ENCODE measurements around the gene TEX264. TPM values are rescaled to one million over a fixed set of nuclear protein-coding genes. Genes with fewer than 3 reads are reported as not detected.
A peak's percentile ranks its signal among the peaks of the same experiment; 100 is the strongest.

Gene TEX264
- total RNA-seq, 4 donors from 2014 or later: 48.0 to 73.8 (median 65.4) TPM

DNA sequence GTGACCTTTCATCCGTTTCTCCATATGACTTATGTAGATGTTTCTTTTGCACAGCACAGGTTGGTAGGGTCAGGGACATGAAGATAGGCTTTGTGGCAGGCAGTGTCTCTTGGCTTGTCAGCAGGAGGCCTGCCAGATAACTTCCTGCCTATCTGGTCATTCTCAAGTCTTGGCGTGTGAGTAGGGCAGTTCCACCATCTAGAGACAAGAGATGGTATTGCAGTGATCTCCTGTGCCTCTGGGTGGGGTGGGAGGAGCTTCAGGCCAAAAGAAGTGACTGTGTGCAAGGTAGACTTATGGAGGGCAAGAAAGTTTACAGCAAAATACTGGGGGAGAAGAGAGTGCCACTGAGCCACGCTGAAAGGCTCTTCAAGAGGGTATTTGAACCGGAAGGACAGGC lies 11.0 kb downstream of the TEX264 start:
- peaks cover 51 to 75% (median 69%) of the 10 kb centered on the region in 4 donors for H3K4me1 ChIP-seq
- peaks cover 0 to 92% (median 49%) of the 10 kb centered on the region in 4 donors for H3K36me3 ChIP-seq
- DNase-seq (ENCODE audit: extremely low spot score): peak; percentile 93
- 13% methylated on average over 4 of the region's 4 CpGs for WGBS
- H3K27me3 ChIP-seq: no peaks in the 10 kb centered on the region
- no peaks in the 10 kb centered on the region for H3K9me3 ChIP-seq
- intact Hi-C loops (cut with DNase I): no loop called here
- H3K4me3 ChIP-seq: no peak overlapping the region
- no peak overlapping the region for H3K27ac ChIP-seq (replicated peaks in 1 of 4)
- no peak for TF ChIP-seq EP300 (IDR thresholded peaks at IDR 0.05)
- TF ChIP-seq, protein P1, sequence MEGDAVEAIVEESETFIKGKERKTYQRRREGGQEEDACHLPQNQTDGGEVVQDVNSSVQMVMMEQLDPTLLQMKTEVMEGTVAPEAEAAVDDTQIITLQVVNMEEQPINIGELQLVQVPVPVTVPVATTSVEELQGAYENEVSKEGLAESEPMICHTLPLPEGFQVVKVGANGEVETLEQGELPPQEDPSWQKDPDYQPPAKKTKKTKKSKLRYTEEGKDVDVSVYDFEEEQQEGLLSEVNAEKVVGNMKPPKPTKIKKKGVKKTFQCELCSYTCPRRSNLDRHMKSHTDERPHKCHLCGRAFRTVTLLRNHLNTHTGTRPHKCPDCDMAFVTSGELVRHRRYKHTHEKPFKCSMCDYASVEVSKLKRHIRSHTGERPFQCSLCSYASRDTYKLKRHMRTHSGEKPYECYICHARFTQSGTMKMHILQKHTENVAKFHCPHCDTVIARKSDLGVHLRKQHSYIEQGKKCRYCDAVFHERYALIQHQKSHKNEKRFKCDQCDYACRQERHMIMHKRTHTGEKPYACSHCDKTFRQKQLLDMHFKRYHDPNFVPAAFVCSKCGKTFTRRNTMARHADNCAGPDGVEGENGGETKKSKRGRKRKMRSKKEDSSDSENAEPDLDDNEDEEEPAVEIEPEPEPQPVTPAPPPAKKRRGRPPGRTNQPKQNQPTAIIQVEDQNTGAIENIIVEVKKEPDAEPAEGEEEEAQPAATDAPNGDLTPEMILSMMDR (IDR thresholded peaks at IDR 0.05): peak; percentile 71 to 84 (median 83)
- TF ChIP-seq POLR2AphosphoS5 (IDR thresholded peaks at IDR 0.05): peak; percentile 57 to 67
- TF ChIP-seq POLR2A (IDR thresholded peaks at IDR 0.05; ENCODE audit: low read depth): no peak

DNA sequence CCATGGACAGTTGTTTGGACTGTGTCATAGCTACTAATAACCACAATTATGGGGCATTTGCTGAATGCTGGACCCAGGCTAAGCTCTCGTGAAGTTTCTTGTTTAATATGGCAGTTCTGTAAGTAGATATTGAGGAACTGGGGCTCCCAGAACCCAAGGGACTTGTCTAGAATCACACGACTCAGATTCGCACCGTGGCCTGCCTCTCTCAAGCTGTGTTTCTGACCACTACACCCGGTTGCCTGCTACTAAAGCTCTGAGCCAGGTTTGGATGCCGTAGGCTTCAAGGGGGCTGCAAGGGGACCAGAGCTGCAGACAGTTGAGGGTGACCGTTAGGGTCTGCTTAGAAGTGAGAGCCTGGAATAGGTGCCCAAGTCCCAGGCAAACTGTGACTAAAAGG lies 11.5 kb downstream of the TEX264 start:
- intact Hi-C loops (cut with DNase I): no loop called here
- peaks cover 55 to 76% (median 71%) of the 10 kb centered on the region in 4 donors for H3K4me1 ChIP-seq
- no peak for DNase-seq (ENCODE audit: extremely low spot score)
- H3K27ac ChIP-seq (replicated peaks in 1 of 4): no peak overlapping the region
- no peak for TF ChIP-seq POLR2A (IDR thresholded peaks at IDR 0.05; ENCODE audit: low read depth)
- TF ChIP-seq, protein P1 (IDR thresholded peaks at IDR 0.05): no peak
- TF ChIP-seq POLR2AphosphoS5 (IDR thresholded peaks at IDR 0.05): no peak
- no peak for TF ChIP-seq EP300 (IDR thresholded peaks at IDR 0.05)
- 79% methylated on average over 5 of the region's 7 CpGs for WGBS
- no peaks in the 10 kb centered on the region for H3K27me3 ChIP-seq
- H3K9me3 ChIP-seq: no peaks in the 10 kb centered on the region
- peaks cover 0 to 92% (median 50%) of the 10 kb centered on the region in 4 donors for H3K36me3 ChIP-seq
- H3K4me3 ChIP-seq: no peak overlapping the region

DNA sequence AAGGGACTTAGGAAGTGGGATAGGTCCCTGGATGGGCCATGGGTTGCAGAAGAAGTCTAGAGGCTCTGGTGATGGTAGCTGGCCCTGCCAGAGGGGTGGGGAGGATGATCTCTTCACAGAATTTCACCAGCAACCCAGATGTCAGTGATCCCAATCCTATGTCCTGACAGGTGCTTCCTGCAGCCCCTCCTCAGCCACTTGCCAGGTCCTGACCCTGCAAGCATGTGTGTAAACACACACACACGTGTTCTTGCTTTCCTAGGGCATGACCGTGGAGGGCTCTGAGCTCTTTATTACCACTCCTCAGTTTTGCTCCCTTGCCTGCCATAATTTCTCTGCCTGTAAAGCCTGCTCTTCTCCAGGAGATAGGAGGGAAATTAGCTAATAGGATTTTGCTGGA lies 12.5 kb downstream of the TEX264 start:
- Histone ChIP-seq H3K4me1 (peaks cover 61 to 85% (median 64%) of the 10 kb centered on the region in 4 donors), H3K36me3 (peaks cover 0 to 92% (median 46%) of the 10 kb centered on the region in 4 donors), H3K27ac (replicated peaks in 1 of 4) (peak overlapping the region in 1 of 4 donors; percentile 59), H3K27me3 (no peaks in the 10 kb centered on the region), H3K9me3 (no peaks in the 10 kb centered on the region), H3K4me3 (no peak overlapping the region)
- DNase-seq (ENCODE audit: extremely low spot score): no peak
- WGBS: 61% methylated on average over 2 of the region's 2 CpGs
- intact Hi-C loops (cut with DNase I): no loop called here
- TF ChIP-seq, protein P1 (IDR thresholded peaks at IDR 0.05): no peak
- TF ChIP-seq POLR2A (IDR thresholded peaks at IDR 0.05; ENCODE audit: low read depth) (no peak), POLR2AphosphoS5 (IDR thresholded peaks at IDR 0.05) (no peak), EP300 (IDR thresholded peaks at IDR 0.05) (no peak)

DNA sequence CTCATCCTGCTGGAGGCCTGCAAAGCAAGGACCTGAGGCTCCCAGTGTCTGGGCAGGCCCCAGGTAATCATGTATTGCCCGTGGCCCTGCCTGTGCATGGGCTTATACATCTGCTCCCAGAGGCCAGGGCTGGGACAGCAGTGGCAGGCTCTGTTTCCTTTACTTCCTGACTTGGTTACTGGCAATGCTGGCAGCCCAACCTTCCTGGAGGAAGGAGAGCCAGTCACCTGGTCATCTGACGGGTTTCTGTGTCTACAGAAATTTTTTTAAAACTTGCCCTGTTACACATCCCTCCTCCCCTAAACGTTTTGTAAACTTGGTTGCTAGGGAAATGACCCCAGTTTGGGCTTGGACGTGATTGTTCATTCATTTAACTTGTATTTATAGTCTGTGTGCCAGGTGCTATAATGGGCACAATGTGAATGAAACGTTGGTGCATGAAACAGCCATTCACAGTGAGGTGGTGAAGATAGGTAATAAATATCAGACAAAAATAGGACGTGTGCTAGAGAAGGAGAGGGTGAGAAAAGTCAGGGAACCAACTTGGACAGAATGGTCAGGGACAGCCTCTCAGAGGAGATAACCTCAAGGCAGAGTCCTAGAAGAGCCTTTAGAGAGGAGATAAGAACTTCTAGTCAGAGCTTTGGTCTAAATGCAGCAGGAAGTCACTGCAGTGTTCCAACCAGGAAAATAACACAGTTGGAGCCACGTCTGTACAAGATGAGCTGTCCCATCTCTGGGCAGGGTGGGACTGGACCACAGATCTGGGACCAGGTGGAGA lies 14.1 kb downstream of the TEX264 start:
- H3K4me3 ChIP-seq: no peak overlapping the region
- H3K27me3 ChIP-seq: no peaks in the 10 kb centered on the region
- H3K36me3 ChIP-seq: peaks cover 2 to 92% (median 44%) of the 10 kb centered on the region in 4 donors
- H3K4me1 ChIP-seq: peaks cover 59 to 87% (median 64%) of the 10 kb centered on the region in 4 donors
- TF ChIP-seq POLR2AphosphoS5 (IDR thresholded peaks at IDR 0.05): peak; percentile 33 to 54
- TF ChIP-seq EP300 (IDR thresholded peaks at IDR 0.05): no peak
- no peak for TF ChIP-seq POLR2A (IDR thresholded peaks at IDR 0.05; ENCODE audit: low read depth)
- TF ChIP-seq, protein P1 (IDR thresholded peaks at IDR 0.05): peak in 1 of 3 experiments; percentile 5
- H3K27ac ChIP-seq (replicated peaks in 1 of 4): peak overlapping the region; percentile 47 to 76 (median 60)
- 43% methylated on average over 7 of the region's 7 CpGs for WGBS
- no peaks in the 10 kb centered on the region for H3K9me3 ChIP-seq
- no peak for DNase-seq (ENCODE audit: extremely low spot score)
- intact Hi-C loops (cut with DNase I): no loop called here
